HG03066 (cell line): Measurements from ENCODE around the gene SAPCD2.
"Not testable (repeated sequence)": the region's sequence is repeated elsewhere in the genome, so short reads cannot be mapped to it uniquely, and the experiment has no call there.

Experiments
- ATAC-seq: cut with Tn5 transposase; IDR thresholded peaks from one replicate; pipeline ENCODE4 v1.9.1; 2021; ENCODE audit warnings: low read depth; ENCODE audit not compliant: unreplicated experiment

Gene SAPCD2

DNA sequence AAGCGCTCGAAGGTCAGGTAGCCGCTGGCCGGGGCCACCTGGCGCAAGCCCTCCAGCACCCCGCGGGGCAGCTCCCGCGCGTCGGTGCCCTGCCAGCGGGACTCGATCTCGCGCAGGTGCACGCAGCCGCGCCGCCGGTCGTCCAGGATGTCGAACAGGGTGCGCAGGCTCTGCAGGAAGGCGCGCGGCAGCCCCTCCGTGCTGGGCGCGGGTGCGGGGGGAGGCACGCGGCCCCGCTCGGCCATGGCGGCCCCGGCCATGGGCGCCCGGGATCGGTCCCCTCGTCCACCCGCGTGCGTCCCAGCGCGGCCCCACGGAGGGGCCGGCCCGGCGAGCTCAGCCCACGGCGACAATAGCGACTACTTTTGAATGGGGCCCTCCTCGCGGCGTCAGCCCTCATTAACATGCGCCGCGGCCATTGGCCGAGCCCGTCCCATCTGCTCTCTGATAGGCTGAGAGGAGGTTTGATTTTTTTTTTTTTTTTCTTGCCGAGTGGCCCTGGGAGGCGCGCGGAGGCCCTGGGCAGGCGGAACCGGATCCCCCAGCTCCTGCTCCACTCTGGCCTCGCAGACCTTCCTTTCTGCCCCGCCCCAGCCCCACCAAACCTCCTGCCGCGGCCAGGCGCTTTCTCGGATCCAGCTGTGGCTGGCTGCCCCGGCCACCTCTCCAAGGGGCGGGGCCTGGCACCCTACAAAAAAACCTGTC lies at the start of gene SAPCD2:
SAPCD2 (minus strand) TSS at position 357 of the 705 bp plus-strand sequence; CDS start at position 260, 97 bp downstream.
- ATAC-seq = peak; percentile 76

DNA sequence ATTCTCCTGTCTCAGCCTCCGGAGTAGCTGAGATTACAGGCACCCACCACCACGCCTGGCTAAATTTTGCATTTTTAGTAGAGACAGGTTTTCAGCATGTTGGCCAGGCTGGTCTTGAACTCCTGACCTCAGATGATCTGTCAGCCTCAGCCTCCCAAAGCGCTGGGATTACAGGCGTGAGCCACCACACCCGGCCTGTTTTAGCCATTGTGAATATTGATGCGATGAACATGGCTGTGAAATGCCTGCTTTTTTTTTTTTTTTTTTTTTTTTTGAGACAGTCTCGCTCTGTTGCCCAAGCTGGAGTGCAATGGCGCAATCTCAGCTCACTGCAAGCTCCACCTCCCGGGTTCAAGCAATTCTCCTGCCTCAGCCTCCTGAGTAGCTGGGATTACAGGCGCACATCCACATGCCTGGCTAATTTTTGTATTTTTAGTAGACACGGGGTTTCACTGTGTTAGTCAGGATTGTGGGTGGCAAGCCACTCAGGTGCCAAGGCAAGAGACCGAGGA lies 47.8 kb upstream of the SAPCD2 start:
- ATAC-seq = not testable (repeated sequence)

DNA sequence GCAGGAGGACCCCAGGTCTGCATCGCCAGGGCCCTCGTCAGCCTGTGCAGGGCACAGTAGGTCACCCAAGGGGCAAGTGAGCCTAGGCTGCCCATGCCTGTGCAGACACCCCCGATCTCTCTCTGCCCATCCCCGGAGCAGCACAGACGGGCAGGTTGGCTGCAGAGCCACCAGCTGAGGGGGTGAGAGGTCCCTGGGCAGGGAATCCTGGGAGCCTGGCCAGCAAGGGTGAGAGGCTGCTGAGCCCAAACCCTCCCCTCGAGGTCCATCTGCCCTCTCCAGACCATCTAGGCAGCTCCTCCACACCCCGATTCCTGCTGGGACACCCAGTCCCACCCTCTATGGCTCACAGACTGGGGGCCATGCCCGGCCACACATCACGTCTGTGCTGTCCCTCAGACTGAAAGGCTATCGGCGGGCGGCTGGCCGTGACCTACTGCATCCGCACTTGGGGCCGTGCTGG lies 46.9 kb upstream of the SAPCD2 start:
- no peak for ATAC-seq

DNA sequence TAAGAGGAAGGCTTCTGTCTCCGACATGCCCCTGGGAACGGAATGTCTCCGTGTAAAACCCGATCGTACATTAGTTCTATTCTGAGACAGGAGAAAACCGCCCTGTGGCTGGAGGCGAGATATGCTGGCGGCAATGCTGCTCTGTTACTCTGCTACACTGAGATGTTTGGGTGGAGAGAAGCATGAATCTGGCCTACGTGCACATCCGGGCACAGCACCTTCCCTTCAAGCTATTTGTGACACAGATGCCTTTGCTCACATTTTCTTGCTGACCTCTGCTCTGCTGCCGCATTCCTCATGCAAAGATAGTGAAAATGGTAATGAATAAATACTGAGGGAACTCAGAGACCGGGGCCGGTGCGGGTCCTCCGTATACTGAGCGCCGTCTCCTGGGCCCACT lies 46.4 kb upstream of the SAPCD2 start:
- ATAC-seq = no peak

DNA sequence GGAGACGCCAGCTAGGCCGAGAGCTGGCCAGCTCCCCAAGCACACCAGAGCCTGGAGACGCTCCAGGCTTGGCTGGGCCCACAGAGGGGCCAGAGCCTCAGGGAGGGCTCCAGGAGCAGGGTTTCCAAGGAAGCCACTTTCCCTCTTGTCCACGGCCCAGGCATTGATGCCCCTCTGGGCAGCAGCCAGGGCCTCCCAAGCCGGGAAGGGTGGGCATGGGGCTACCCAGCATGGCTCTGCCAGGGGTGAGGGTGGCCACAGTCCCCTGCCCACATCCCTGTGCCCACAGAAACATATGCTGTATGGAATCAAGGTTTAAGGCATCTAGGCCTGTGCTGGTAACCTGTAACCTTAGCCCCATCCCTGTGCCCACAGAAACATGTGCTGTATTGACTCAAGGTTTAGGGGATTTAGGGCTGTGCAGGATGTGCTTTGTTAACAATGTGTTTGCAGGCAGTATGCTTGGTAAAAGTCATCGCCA lies 45.7 kb upstream of the SAPCD2 start:
- no peak for ATAC-seq

GRCh38 chr9:137115394-137116026 lies 45.2 kb upstream of the SAPCD2 start:
- ATAC-seq = no peak

DNA sequence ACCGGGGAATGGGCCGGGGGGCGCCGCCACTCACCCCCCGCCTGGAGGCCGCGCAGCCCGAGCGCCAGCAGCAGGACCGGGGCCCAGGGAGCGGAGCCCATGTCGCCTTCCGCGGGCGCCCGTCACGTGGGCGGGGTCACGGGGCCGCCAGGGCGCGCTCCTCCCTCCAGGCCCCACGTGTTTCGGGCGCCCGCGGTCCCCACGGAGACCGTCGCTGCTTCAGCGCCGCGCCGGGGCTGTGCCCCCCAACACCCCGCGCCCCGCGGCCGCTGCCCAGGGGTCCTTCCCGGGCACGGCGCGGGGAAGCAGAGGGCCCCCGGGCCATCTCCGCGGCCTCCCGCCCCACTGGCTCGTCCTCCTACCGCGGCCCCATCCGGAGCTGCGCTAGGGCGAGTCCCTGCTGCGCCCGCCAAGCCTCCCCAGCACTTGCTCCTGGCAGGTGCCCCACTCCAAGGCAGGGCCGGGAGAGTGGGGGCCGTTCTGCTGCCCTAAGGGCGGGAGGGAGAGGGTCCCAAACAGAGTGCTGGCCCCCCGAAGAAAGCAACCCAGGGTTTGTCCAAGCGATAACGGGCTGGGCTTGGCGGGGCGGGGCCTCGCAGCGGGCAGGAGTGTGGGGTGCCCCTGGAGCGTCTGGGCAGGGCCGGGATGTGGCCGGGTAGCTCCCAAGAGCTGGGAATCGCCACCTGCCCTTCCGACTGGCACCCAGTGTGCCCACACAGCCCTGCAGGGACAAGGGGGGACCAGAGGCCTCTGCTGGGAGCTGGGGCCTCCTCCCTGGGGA lies 44.4 kb upstream of the SAPCD2 start, which contains the start of gene DPP7:
DPP7 (minus strand) TSS at position 121 of the 781 bp plus-strand sequence; CDS start at position 101, 20 bp downstream.
- no peak for ATAC-seq

GRCh38 chr9:137114220-137114612 lies 43.9 kb upstream of the SAPCD2 start:
- no peak for ATAC-seq

DNA sequence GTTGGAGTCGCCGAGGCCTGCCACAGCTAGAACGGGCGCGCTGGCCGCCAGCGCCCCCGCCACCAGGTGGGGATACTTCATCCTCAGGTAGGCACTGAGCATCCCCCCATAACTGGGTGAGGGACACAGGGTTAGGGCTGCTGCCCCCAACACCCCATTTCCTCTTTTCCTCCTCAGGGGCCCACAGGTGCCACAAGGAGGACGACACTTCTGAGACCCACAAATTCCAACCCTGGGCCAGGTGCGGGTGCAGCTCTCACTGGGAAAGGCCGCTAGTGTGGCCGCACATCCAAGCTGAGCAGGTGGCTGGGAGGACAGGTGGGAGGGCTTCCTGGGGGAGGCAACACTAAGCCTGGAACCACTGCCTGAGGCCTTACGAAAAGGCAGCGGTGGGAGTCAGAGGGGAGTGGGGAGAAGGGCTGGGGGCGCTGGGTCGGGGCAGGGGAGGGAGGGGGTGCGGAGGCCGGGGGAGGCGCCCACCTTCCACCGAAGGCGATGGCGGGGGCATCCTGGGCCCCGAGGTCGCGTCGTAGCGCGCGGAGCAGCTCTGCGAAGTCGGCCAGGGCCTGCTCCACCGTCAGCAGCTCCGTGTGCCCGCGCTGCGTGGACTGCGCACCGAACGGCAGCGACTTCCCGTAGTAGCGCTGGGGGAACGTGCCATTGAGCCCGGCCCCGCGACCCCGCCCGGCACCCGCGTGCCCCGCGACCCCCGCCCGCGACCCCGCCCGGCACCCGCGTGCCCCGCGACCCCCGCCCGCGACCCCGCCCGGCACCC lies 43.2 kb upstream of the SAPCD2 start:
- no peak for ATAC-seq

DNA sequence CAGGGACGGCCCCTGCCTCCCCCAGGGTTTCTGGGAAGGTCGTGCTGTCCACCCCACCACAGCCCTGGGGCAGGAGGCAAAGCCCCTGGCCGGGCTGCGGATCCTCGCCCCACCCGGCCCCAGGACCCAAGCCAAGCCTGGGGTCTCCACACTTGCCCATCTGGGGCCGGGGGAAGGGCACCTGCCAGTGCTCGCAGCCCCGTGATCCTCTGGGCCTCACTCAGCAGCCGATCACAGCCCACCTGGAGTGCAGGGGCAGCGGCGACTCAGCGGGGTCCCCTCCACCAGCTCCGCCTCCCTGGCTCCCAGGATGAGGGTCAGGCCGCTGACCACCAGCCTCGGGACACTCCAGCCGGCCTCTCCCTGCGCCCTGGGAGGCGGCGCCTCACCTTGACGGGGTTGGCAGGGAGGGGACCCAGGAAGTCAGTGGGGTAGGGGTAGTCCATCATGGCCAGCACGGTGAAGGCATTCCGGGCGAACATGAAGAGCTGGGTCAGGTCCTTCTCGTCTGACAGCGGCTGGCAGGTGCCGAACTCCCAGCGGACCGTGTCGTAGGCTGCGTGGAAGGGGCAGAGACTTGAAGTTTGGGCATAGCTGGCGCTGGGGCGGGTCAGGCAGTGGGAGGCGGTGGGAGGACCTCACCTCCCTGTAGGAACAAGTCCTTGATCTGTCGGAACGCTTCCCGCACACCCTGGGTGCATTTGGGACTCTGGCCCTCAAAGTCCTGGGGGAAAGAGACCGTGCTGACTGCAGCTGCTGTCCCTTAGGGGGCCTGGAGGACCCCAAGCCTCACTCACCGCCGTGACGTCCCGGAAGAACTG lies 42.4 kb upstream of the SAPCD2 start:
- ATAC-seq = no peak

GRCh38 chr9:137111788-137112563 lies 41.6 kb upstream of the SAPCD2 start:
- no peak for ATAC-seq

DNA sequence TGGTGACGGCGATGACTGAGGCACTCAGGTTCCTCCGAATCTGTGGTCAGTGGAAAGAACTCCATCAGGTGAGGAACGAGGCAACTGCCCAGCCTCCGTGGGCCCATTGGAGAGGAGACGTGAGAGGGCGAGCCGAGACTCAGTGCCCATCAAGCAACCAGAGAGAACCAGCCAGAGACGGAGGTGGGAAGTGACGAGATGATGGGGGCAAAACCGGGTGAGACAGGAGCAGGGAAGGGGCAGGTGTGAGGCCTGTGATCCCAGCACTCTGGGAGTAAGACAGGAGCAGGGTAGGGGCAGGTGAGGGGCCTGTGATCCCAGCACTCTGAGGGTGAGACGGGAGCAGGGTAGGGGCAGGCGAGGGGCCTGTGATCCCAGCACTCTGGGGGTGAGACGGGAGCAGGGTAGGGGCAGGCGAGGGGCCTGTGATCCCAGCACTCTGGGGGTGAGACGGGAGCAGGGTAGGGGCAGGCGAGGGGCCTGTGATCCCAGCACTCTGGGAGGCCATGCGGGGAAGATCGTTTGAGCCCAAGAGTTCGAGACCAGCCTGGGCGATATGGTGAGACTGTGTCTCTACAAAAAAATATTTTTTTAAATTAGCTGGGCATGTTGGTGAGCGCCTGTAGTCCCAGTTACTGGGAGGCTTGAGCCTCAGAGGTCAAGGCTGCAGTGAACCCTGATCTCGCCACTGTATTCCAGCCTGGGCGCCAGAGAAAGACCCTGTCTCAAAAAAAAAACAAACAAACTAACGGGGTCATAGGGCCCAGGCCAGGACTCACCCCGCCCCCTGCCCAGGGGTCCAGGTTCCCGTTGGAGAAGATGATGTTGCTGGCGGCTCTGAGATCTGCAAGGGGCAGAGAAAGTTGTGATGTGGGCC lies 40.8 kb upstream of the SAPCD2 start:
- ATAC-seq = no peak

DNA sequence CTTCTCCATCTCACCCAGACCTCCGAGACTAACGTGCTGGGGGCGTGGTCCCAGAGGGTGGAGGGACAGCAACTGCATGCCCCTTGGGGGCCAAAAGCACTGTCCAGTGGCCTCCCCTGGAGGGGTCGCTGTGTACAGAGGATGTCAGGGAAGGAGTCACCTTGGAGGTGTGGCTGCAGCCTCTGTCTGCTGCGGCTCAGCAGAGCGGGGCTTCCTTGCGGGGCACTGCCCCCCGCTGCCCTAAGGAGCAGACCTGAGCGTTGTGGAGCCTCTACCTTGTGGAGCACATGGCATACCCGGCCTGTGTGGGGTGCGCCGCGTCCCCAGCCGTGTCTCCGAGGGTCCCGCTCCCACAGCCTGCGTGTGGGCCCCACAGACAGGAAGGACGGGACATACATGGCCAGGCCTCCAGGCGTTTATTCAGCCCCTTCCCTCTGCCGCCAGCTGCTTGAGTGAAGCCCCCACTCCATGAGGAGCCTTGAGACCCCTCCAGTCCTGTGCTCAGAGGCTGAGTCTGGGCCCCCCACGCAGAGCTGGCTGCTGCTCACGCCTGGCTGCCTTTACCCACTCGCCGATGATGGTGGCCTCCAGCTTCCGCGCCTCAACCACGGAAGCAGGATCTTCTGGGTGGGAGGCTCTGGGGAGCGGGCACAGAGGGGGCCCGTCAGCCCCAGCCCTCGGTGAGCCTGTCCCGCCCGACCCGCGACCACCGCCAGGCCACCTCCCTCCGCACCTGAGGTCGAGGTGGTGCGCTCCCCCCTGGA lies 40.0 kb upstream of the SAPCD2 start:
- no peak for ATAC-seq

- no peak for ATAC-seq
These were observed 39.1 kb upstream of the SAPCD2 start for GRCh38 chr9:137109250-137110146.

- ATAC-seq = no peak
These were observed 38.4 kb upstream of the SAPCD2 start for GRCh38 chr9:137108608-137109249.
